ENCODE data around the gene TEX12.

Gene TEX12

GRCh38 chr11:112210890-112211289 is 43.7 kb downstream of the TEX12 start:
- DNase-seq (ENCODE audit: low read depth), result no peak
- H3K4me3 ChIP-seq (ENCODE audit: control insufficient read depth, low read depth, low read length), result no peak overlapping the region
- no peak for TF ChIP-seq CTCF (IDR thresholded peaks at IDR 0.05; ENCODE audit: control insufficient read depth, insufficient read depth, low read depth, low read length, missing control alignments)

- DNase-seq (ENCODE audit: low read depth), result no peak
- TF ChIP-seq CTCF (IDR thresholded peaks at IDR 0.05; ENCODE audit: control insufficient read depth, insufficient read depth, low read depth, low read length, missing control alignments), result no peak
- no peak overlapping the region for H3K4me3 ChIP-seq (ENCODE audit: control insufficient read depth, low read depth, low read length)
These were observed 44.4 kb downstream of the TEX12 start for GRCh38 chr11:112211536-112211935.

GRCh38 chr11:112212290-112212689 is 45.1 kb downstream of the TEX12 start:
- no peak for TF ChIP-seq CTCF (IDR thresholded peaks at IDR 0.05; ENCODE audit: control insufficient read depth, insufficient read depth, low read depth, low read length, missing control alignments)
- no peak overlapping the region for H3K4me3 ChIP-seq (ENCODE audit: control insufficient read depth, low read depth, low read length)
- no peak for DNase-seq (ENCODE audit: low read depth)

GRCh38 chr11:112212710-112213109 is 45.5 kb downstream of the TEX12 start:
- no peak for DNase-seq (ENCODE audit: low read depth)
- no peak for TF ChIP-seq CTCF (IDR thresholded peaks at IDR 0.05; ENCODE audit: control insufficient read depth, insufficient read depth, low read depth, low read length, missing control alignments)
- H3K4me3 ChIP-seq (ENCODE audit: control insufficient read depth, low read depth, low read length), result no peak overlapping the region

- no peak overlapping the region for H3K4me3 ChIP-seq (ENCODE audit: control insufficient read depth, low read depth, low read length)
- no peak for TF ChIP-seq CTCF (IDR thresholded peaks at IDR 0.05; ENCODE audit: control insufficient read depth, insufficient read depth, low read depth, low read length, missing control alignments)
- DNase-seq (ENCODE audit: low read depth), result no peak
These were observed 46.6 kb downstream of the TEX12 start for GRCh38 chr11:112213753-112214152.

GRCh38 chr11:112215621-112216020 is 48.4 kb downstream of the TEX12 start:
- no peak for DNase-seq (ENCODE audit: low read depth)
- TF ChIP-seq CTCF (IDR thresholded peaks at IDR 0.05; ENCODE audit: control insufficient read depth, insufficient read depth, low read depth, low read length, missing control alignments), result no peak
- no peak overlapping the region for H3K4me3 ChIP-seq (ENCODE audit: control insufficient read depth, low read depth, low read length)

GRCh38 chr11:112216561-112217105 is 49.5 kb downstream of the TEX12 start:
- no peak overlapping the region for H3K4me3 ChIP-seq (ENCODE audit: control insufficient read depth, low read depth, low read length)
- TF ChIP-seq CTCF (IDR thresholded peaks at IDR 0.05; ENCODE audit: control insufficient read depth, insufficient read depth, low read depth, low read length, missing control alignments), result no peak
- DNase-seq (ENCODE audit: low read depth), result no peak
